HG03565 (cell line): ENCODE results near the gene BLNK.
A peak's percentile ranks its signal among the peaks of the same experiment; 100 is the strongest.
"Not testable (repeated sequence)": the region's sequence is repeated elsewhere in the genome, so short reads cannot be mapped to it uniquely, and the experiment has no call there.

Source experiments
- ATAC-seq: cut with Tn5 transposase; IDR thresholded peaks from one replicate; pipeline ENCODE4 v1.9.1; 2021; ENCODE audit warnings: mild to moderate bottlenecking, moderate library complexity; ENCODE audit not compliant: unreplicated experiment

The BLNK gene

GRCh38 chr10:96230527-96230926 is 40.8 kb downstream of the BLNK start:
- no peak for ATAC-seq

GRCh38 chr10:96229568-96230030 is 41.8 kb downstream of the BLNK start:
- ATAC-seq, result peak; percentile 51

GRCh38 chr10:96228408-96228994 is 42.9 kb downstream of the BLNK start:
- no peak for ATAC-seq

- no peak for ATAC-seq
Observed at GRCh38 chr10:96227206-96227605, 44.2 kb downstream of the BLNK start.

GRCh38 chr10:96225119-96225518 is 46.2 kb downstream of the BLNK start:
- no peak for ATAC-seq

- no peak for ATAC-seq
Observed at GRCh38 chr10:96222908-96223307, 48.5 kb downstream of the BLNK start.

GRCh38 chr10:96222441-96222840 is 48.9 kb downstream of the BLNK start:
- ATAC-seq, result no peak

- ATAC-seq, result no peak
Observed at GRCh38 chr10:96218826-96219225, 52.5 kb downstream of the BLNK start.

GRCh38 chr10:96217711-96218110 is 53.7 kb downstream of the BLNK start:
- no peak for ATAC-seq

- no peak for ATAC-seq
Observed at GRCh38 chr10:96216775-96217174, 54.6 kb downstream of the BLNK start.

GRCh38 chr10:96212911-96213310 is 58.5 kb downstream of the BLNK start:
- no peak for ATAC-seq

GRCh38 chr10:96211764-96212163 is 59.6 kb downstream of the BLNK start:
- ATAC-seq, result no peak

- no peak for ATAC-seq
Observed at GRCh38 chr10:96208946-96209345, 62.4 kb downstream of the BLNK start.

GRCh38 chr10:96208271-96208670 is 63.1 kb downstream of the BLNK start:
- ATAC-seq, result peak; percentile 53

- ATAC-seq, result no peak
Observed at GRCh38 chr10:96205580-96205979, 65.8 kb downstream of the BLNK start.

GRCh38 chr10:96201525-96201924 is 69.8 kb downstream of the BLNK start:
- ATAC-seq, result no peak

- not testable (repeated sequence) for ATAC-seq
Observed at GRCh38 chr10:96189505-96189904, 81.9 kb downstream of the BLNK start.

- no peak for ATAC-seq
Observed at GRCh38 chr10:96188916-96189315, 82.5 kb downstream of the BLNK start.

GRCh38 chr10:96188421-96188820 is 82.9 kb downstream of the BLNK start:
- ATAC-seq, result no peak

- no peak for ATAC-seq
Observed at GRCh38 chr10:96176985-96177384, 94.4 kb downstream of the BLNK start.

- no peak for ATAC-seq
Observed at GRCh38 chr10:96172666-96173065, 98.7 kb downstream of the BLNK start.

GRCh38 chr10:96170230-96170629 is 101.1 kb downstream of the BLNK start:
- no peak for ATAC-seq

GRCh38 chr10:96168546-96168945 is 102.8 kb downstream of the BLNK start:
- ATAC-seq, result no peak
